Panc1 (cell line): ENCODE data around the gene ROMO1.

Experiments used
- CTCF ChIP-seq: fragments of 450-650 bp; IDR thresholded peaks from 2 replicates; pipeline ENCODE4 v1.5.1; 2017; ENCODE audit warnings: mild to moderate bottlenecking
- REST ChIP-seq, 2 experiments: IDR thresholded peaks; 2 replicates each; pipeline ENCODE4 v1.6.1; 2011 to 2012; ENCODE audit warnings: low read depth in 2 of 2, control low read depth in 1 of 2, low read length in 1 of 2, mild to moderate bottlenecking in 1 of 2, moderate library complexity in 1 of 2; ENCODE audit not compliant: insufficient read depth in 1 of 2
- SIN3A ChIP-seq: IDR thresholded peaks from 2 replicates; pipeline ENCODE4 v1.6.1; 2012; ENCODE audit warnings: low read depth, mild to moderate bottlenecking, low read length, moderate library complexity, borderline replicate concordance; ENCODE audit not compliant: insufficient read depth

GRCh38 chr20:35653893-35654292, 45.3 kb upstream of the ROMO1 start:
- TF ChIP-seq CTCF: no peak
- TF ChIP-seq REST (IDR thresholded peaks at IDR 0.05; ENCODE audit: insufficient read depth in 1 of 2, low read depth in 2 of 2, low read length in 1 of 2): no peak
- no peak for TF ChIP-seq SIN3A
